IMR-90 (cell line): ENCODE measurements around the gene DNAJB4.

Experiments
- CEBPB ChIP-seq: IDR thresholded peaks from 2 replicates; pipeline ENCODE4 v1.6.1; 2012; ENCODE audit warnings: low read depth, low read length, improper control_type of control experiment
- ELK1 ChIP-seq: fragments of 150-350 bp; IDR thresholded peaks from 2 replicates; pipeline ENCODE4 v1.6.1; 2016; ENCODE audit warnings: low read depth, mild to moderate bottlenecking, low read length, moderate library complexity, borderline replicate concordance
- FOS ChIP-seq: fragments of 150-350 bp; IDR thresholded peaks from 2 replicates; pipeline ENCODE4 v1.6.1; 2016; ENCODE audit warnings: low read depth, low read length
- MAFK ChIP-seq: IDR thresholded peaks from 2 replicates; pipeline ENCODE4 v1.6.1; 2012; ENCODE audit warnings: low read depth, low read length, improper control_type of control experiment
- MAZ ChIP-seq: IDR thresholded peaks from 2 replicates; pipeline ENCODE4 v1.6.1; 2012; ENCODE audit warnings: low read depth, mild to moderate bottlenecking, low read length, improper control_type of control experiment, moderate library complexity, borderline replicate concordance
- MXI1 ChIP-seq: IDR thresholded peaks from 2 replicates; pipeline ENCODE4 v1.6.1; 2012; ENCODE audit warnings: low read depth, mild to moderate bottlenecking, low read length, moderate library complexity, borderline replicate concordance
- POLR2A ChIP-seq: IDR thresholded peaks from 2 replicates; pipeline ENCODE4 v1.6.1; 2012; ENCODE audit warnings: mild to moderate bottlenecking, low read depth, low read length
- RAD21 ChIP-seq: IDR thresholded peaks from 2 replicates; pipeline ENCODE4 v1.6.1; 2012; ENCODE audit warnings: low read length, improper control_type of control experiment
- RFX5 ChIP-seq: IDR thresholded peaks from 2 replicates; pipeline ENCODE4 v1.8.0; 2012; ENCODE audit warnings: low read depth, mild to moderate bottlenecking, low read length, moderate library complexity
- SMC3 ChIP-seq: fragments of 150-350 bp; IDR thresholded peaks from 2 replicates; pipeline ENCODE4 v1.6.1; 2016; ENCODE audit warnings: low read depth, mild to moderate bottlenecking, antibody characterized with exemption, low read length, moderate library complexity
- USF2 ChIP-seq: fragments of 150-350 bp; IDR thresholded peaks from 2 replicates; pipeline ENCODE4 v1.6.1; 2017; ENCODE audit warnings: mild to moderate bottlenecking, antibody characterized with exemption, low read length, low read depth
- TF ChIP-seq, protein P1 (sequence below): conservative IDR thresholded peaks from 2 replicates; pipeline ENCODE4 v1.5.1; 2012; ENCODE audit warnings: mild to moderate bottlenecking, low read depth, low read length, improper control_type of control experiment

DNA sequence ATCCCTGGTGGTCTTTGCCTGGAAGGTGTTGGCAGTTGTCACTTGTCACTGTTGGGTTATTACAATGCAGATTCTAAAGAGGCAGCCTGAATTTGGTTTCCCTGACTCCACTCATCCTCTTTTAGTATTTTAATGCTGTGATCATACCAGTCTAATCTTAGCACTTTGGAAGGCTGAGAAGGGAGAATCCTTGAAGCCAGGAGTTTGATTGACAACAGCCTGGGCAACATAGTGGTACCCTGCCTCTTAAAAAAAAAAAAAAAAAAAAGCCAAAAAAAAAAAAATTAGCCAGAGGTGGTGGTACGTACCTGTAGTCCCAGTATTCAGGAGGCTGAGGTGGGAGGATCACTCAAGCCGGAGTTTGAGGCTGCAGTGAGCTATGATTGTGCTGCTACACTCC, 48.8 kb downstream of the DNAJB4 start:
- TF ChIP-seq, protein P1, sequence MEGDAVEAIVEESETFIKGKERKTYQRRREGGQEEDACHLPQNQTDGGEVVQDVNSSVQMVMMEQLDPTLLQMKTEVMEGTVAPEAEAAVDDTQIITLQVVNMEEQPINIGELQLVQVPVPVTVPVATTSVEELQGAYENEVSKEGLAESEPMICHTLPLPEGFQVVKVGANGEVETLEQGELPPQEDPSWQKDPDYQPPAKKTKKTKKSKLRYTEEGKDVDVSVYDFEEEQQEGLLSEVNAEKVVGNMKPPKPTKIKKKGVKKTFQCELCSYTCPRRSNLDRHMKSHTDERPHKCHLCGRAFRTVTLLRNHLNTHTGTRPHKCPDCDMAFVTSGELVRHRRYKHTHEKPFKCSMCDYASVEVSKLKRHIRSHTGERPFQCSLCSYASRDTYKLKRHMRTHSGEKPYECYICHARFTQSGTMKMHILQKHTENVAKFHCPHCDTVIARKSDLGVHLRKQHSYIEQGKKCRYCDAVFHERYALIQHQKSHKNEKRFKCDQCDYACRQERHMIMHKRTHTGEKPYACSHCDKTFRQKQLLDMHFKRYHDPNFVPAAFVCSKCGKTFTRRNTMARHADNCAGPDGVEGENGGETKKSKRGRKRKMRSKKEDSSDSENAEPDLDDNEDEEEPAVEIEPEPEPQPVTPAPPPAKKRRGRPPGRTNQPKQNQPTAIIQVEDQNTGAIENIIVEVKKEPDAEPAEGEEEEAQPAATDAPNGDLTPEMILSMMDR = no peak
- TF ChIP-seq MXI1 (no peak), USF2 (no peak), POLR2A (no peak), ELK1 (no peak), RFX5 (no peak), MAZ (no peak), FOS (no peak), CEBPB (no peak), MAFK (no peak), RAD21 (no peak), SMC3 (no peak)
